ENCODE results near the gene HIPK4.
A peak's percentile ranks its signal among the peaks of the same experiment; 100 is the strongest.
"Not testable (repeated sequence)": the region's sequence is repeated elsewhere in the genome, so short reads cannot be mapped to it uniquely, and the experiment has no call there.

Gene HIPK4

DNA sequence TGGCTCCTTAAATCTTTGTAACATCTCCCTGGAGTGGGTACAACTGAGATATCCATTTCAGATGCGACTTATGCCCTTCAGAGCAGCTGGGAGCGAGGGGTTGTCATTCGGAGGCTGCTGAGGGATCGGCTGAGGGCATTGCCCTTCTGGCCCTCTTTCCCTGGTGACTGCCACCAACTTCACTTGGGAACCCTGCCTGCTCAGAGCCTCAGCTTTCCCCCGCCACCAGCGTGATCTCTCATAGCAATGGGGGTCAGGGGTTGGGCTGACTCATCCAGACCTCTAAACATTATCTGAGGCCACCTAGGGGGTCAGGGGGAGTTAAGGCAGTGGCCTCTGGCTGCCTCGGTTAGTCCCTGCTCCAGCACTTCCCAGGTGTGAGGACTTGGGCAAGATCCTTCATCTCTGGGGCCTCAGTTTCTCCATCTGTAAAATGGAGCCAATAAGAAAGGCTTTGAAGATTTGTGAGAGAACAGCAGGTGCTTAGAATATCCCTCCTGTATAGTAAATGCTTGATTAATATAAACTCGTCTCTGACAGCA lies 22.0 kb upstream of the HIPK4 start:
- FAIRE-seq (no peak), DNase-seq (ENCODE audit: insufficient read length, low spot score) (no peak)
- no peak for TF ChIP-seq POU2F2 (IDR thresholded peaks at IDR 0.05; ENCODE audit: low read depth, low read length)

DNA sequence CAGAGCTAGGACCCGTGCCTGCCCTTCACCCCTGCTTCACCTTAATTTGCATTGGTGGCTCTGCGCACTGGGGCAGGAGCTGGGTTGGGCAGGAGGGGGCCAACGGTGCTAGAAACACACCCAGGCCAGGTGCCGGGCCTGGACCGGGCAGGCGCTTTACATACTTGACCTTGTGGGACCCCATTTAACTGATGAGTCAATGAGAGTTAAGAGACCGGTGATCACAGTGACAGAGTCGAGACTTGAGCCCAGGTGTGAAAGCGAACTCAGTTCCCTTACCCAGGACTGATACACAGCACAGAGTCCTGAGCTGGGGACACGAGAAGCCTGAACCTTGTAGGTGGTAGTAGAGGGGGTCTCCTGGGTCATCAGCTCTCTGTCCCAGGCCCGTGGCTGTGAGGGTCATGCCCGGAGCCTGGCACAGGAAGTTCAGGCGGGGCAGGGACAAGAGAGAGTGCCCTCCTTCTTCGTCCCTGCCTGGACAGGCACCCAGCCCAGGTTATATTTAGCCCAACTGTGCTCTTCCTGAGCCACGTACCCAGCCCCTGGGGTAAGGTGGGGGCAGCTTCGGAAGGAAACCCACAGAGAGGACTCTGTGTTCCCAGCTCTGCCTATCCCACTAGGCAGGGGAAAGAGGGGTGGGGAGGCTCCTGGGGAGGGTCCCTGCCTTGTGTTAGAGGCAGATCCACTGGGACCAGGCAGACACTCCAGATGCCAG lies 21.3 kb upstream of the HIPK4 start:
- DNase-seq (ENCODE audit: insufficient read length, low spot score) = no peak
- TF ChIP-seq POLR2A (IDR thresholded peaks at IDR 0.05; ENCODE audit: low read depth, low read length) = no peak
- TF ChIP-seq POLR2AphosphoS5 (IDR thresholded peaks at IDR 0.05; ENCODE audit: low read depth, low read length) = no peak
- no peak for TF ChIP-seq PAX5 (IDR thresholded peaks at IDR 0.05; ENCODE audit: insufficient read depth, low read length, severe bottlenecking)
- TF ChIP-seq TAF1 (IDR thresholded peaks at IDR 0.05; ENCODE audit: low read depth, low read length) = no peak
- FAIRE-seq = peak; percentile 89

DNA sequence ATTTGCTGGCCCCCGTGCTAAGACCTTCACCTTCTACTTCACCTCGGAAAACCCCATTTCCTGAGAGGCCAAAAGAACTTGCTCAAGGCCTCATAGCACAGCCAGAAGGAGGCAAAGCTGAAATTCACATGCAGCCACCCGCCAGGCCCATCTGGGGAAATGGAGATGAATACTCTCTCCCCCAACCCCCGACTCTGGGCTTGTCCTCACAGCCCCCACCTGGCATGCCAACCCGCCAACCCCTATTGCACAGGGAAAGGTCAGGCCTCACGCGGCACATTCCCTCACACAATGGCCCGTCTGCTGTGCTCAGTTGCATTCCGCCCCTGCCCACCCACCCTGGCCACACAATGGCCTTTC lies 20.0 kb upstream of the HIPK4 start:
- no peak for DNase-seq (ENCODE audit: insufficient read length, low spot score)
- TF ChIP-seq PAX5 (IDR thresholded peaks at IDR 0.05; ENCODE audit: insufficient read depth, low read length, severe bottlenecking) (no peak), POLR2A (IDR thresholded peaks at IDR 0.05; ENCODE audit: low read depth, low read length) (no peak), TAF1 (IDR thresholded peaks at IDR 0.05; ENCODE audit: low read depth, low read length) (no peak), SPI1 (IDR thresholded peaks at IDR 0.05; ENCODE audit: low read depth, low read length) (no peak), POLR2AphosphoS5 (IDR thresholded peaks at IDR 0.05; ENCODE audit: low read depth, low read length) (no peak), POU2F2 (IDR thresholded peaks at IDR 0.05; ENCODE audit: low read depth, low read length) (no peak)
- FAIRE-seq = peak; percentile 28

DNA sequence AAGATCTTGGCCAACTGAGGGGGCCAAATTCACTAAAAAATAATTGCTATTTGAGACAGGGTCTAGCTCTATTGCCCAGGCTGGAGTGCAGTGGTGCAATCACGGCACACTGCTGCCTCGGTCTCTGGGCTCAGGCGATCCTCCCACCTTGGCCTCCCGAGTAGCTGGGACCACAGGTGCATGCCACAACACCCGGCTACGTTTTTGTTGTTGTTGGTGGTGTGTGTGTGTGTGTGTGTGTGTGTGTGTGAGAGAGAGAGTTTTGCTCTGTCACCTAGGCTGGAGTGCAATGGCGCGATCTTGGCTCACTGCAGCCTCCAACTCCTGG lies 18.6 kb upstream of the HIPK4 start:
- not testable (repeated sequence) for FAIRE-seq; DNase-seq (ENCODE audit: insufficient read length, low spot score)

DNA sequence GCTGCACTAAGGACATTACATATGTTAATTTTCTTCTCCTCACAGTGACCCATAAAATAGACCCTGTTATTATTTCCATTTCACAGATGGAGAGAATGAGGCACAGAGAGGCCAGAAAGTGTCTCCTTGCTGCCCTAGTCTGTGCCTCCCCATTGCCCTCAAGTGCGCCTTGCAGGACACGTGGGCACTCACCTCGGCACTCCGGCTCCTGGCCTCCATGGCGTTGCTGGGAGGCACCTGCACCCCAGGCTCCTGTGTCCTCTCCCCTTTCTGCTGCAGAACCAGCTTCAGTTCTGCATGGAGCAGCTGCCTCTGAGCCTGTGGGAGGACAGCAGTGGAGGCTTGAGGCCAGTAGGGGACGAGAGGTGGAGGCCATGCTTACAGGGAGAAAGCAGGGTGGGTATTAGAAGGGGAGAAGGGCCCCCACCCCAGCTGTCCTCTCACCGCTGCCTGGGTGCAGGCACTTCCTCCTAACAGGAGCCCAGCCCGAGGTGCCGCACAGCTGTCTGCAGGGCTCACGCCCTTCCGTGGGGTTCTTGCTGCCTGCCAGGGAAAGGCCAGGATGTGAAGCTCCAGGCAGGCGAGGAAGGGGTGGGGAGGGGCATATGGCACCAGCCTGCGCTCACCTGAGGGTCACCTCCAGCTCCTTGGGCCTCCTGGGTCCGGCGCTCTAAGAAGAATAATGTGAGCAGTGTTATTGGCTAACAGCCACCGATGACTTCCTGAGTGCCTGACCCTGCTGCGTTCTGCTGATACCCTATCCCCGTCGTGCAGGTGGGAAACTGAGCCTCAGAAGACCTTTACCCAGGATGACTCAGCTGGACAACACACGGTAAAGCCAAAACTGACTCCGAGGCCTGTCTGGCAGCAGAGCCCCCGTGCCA lies 18.0 kb upstream of the HIPK4 start:
- DNase-seq (ENCODE audit: insufficient read length, low spot score) (no peak), FAIRE-seq (no peak)
- TF ChIP-seq PAX5 (IDR thresholded peaks at IDR 0.05; ENCODE audit: insufficient read depth, low read length, severe bottlenecking) (no peak), POLR2A (IDR thresholded peaks at IDR 0.05; ENCODE audit: low read depth, low read length) (no peak), SPI1 (IDR thresholded peaks at IDR 0.05; ENCODE audit: low read depth, low read length) (peak; percentile 19; the same call in 1 of the 2 replicates), TAF1 (IDR thresholded peaks at IDR 0.05; ENCODE audit: low read depth, low read length) (no peak), POLR2AphosphoS5 (IDR thresholded peaks at IDR 0.05; ENCODE audit: low read depth, low read length) (no peak), POU2F2 (IDR thresholded peaks at IDR 0.05; ENCODE audit: low read depth, low read length) (no peak)

DNA sequence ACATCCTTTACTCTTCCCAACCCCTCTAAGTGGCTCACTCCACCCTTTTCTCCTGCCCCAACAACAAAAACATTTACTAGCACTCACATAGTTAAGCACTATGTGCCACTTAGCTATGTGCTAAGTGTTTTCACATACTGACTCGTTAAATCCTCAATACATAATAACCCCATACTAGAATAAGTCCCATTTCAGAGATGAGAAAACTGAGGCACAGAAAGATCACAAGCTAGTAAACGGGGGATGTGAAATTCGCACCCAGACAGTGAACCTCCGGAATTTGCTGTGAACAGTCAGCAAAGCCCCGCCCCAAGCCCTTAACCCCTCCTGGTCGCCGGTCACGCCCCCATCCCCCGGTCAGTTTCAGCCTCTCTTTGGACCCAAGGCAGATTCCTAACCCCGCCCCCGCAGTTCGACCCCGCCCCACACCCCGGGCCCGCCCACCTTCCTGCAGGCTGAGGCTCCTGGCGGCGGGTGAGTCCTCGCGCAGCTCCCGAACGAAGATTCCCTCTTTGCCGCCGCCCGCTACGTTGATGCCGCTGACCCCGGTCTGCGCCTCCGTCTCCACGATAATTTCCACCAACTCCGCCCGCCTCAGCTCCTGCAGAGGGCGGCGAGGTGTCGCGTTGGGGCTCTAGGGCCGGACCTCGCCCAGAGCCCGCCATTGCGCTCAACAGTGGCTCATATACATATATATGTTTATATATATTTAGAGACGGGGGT lies 13.4 kb upstream of the HIPK4 start:
- FAIRE-seq (peak; percentile 76), DNase-seq (ENCODE audit: insufficient read length, low spot score) (peak; percentile 92)
- no peak for TF ChIP-seq TAF1 (IDR thresholded peaks at IDR 0.05; ENCODE audit: low read depth, low read length)
- TF ChIP-seq SPI1 (IDR thresholded peaks at IDR 0.05; ENCODE audit: low read depth, low read length) = no peak
- TF ChIP-seq POLR2AphosphoS5 (IDR thresholded peaks at IDR 0.05; ENCODE audit: low read depth, low read length) = no peak
- TF ChIP-seq PAX5 (IDR thresholded peaks at IDR 0.05; ENCODE audit: insufficient read depth, low read length, severe bottlenecking) = no peak
- TF ChIP-seq POLR2A (IDR thresholded peaks at IDR 0.05; ENCODE audit: low read depth, low read length) = no peak
- no peak for TF ChIP-seq POU2F2 (IDR thresholded peaks at IDR 0.05; ENCODE audit: low read depth, low read length)

DNA sequence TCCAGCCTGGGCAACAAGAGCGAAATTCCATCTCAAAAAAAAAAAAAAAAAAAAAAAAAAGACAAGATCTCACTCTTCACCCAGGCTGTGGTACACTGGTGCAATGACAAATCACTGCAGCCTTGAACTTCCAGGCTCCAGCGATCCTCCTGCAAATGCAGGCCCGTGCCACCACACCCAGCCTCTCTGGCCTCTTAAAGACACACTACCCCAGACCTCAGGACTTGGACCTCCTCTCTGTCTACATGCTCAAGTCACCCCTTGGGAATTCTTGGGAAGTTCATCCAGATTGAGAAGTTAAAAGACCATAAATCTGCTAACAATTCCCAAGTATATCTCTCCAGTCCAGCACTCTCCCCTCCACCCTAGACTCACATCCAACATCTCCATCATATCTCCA lies 10.6 kb upstream of the HIPK4 start:
- TF ChIP-seq SPI1 (IDR thresholded peaks at IDR 0.05; ENCODE audit: low read depth, low read length) = no peak
- no peak for FAIRE-seq
- no peak for DNase-seq (ENCODE audit: insufficient read length, low spot score)

DNA sequence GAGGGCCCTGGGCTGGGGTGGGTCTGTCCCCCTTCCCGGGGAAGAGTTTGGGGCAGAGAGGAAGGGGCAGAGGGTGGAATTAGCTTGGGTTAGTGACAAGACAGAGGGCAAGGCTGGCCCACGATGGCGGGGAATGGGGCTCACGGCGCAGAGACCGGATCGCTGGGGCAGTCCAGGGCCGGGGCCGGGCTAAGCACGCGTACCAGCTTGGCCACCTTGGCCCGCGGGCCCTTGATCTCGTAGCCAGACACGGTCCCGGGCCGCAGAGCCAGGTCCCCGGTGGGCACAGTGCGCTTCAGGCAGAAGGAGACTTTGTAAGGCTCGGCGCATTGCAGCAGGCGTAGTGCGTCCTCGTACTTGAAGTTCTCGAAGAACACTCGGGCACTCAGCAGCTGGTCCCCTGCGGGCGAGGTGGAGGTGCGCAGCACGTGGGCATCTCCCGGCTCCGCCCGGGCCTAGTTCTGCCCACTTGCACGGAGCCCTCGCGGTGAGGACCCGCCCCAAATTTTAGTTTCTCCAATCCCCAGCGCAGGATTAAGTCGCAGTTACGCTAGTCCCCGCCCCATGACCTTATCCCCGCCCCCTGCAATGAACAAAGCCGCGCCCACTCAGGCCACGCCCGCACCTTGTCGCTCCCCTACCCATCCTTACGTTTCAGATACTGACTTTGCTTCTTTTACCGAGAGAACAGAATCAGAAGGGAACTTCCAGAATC lies 8.6 kb upstream of the HIPK4 start:
- TF ChIP-seq POU2F2 (IDR thresholded peaks at IDR 0.05; ENCODE audit: low read depth, low read length) (no peak), POLR2AphosphoS5 (IDR thresholded peaks at IDR 0.05; ENCODE audit: low read depth, low read length) (no peak), PAX5 (IDR thresholded peaks at IDR 0.05; ENCODE audit: insufficient read depth, low read length, severe bottlenecking) (no peak)
- FAIRE-seq (peak; percentile 48), DNase-seq (ENCODE audit: insufficient read length, low spot score) (peak; percentile 66)

DNA sequence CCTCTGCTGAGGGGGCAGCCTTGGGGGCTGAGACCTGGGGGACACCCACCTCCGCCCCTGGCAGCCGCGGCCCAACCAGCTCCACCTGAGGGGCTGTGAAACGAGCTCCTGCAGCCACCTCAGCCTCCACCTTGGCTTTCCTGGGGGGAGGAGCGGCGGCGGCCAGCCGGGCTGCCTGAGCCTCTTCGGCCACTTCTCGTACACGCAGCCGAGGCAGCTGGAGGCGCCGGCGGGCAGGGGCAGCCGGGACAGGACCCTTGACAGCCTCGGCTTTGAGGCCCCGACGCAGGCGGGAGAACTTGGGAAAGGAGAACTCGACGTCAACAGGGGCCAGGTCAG lies 7.6 kb upstream of the HIPK4 start:
- FAIRE-seq (no peak), DNase-seq (ENCODE audit: insufficient read length, low spot score) (no peak)
- TF ChIP-seq POU2F2 (IDR thresholded peaks at IDR 0.05; ENCODE audit: low read depth, low read length) = no peak
- no peak for TF ChIP-seq SPI1 (IDR thresholded peaks at IDR 0.05; ENCODE audit: low read depth, low read length)
- TF ChIP-seq TAF1 (IDR thresholded peaks at IDR 0.05; ENCODE audit: low read depth, low read length) = no peak
- TF ChIP-seq POLR2A (IDR thresholded peaks at IDR 0.05; ENCODE audit: low read depth, low read length) = no peak
- no peak for TF ChIP-seq POLR2AphosphoS5 (IDR thresholded peaks at IDR 0.05; ENCODE audit: low read depth, low read length)
- TF ChIP-seq PAX5 (IDR thresholded peaks at IDR 0.05; ENCODE audit: insufficient read depth, low read length, severe bottlenecking) = no peak

Data from GM12891 (cell line).